Airway epithelial cell (primary cell): ENCODE measurements around the gene PSPC1. TPM values are rescaled to one million over a fixed set of nuclear protein-coding genes. Genes with fewer than 3 reads are reported as not detected.

Experiments
- total RNA-seq: library from RNA; depleted of rRNA; stranded (reverse); fragments of >200 nt; gene quantifications from 2 replicates; pipeline ENCODE4 v1.2.3, GENCODE V29; 2015

PSPC1 gene, protein sequence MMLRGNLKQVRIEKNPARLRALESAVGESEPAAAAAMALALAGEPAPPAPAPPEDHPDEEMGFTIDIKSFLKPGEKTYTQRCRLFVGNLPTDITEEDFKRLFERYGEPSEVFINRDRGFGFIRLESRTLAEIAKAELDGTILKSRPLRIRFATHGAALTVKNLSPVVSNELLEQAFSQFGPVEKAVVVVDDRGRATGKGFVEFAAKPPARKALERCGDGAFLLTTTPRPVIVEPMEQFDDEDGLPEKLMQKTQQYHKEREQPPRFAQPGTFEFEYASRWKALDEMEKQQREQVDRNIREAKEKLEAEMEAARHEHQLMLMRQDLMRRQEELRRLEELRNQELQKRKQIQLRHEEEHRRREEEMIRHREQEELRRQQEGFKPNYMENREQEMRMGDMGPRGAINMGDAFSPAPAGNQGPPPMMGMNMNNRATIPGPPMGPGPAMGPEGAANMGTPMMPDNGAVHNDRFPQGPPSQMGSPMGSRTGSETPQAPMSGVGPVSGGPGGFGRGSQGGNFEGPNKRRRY
- total RNA-seq: 52.7 and 58.3 TPM in 2 replicates

DNA sequence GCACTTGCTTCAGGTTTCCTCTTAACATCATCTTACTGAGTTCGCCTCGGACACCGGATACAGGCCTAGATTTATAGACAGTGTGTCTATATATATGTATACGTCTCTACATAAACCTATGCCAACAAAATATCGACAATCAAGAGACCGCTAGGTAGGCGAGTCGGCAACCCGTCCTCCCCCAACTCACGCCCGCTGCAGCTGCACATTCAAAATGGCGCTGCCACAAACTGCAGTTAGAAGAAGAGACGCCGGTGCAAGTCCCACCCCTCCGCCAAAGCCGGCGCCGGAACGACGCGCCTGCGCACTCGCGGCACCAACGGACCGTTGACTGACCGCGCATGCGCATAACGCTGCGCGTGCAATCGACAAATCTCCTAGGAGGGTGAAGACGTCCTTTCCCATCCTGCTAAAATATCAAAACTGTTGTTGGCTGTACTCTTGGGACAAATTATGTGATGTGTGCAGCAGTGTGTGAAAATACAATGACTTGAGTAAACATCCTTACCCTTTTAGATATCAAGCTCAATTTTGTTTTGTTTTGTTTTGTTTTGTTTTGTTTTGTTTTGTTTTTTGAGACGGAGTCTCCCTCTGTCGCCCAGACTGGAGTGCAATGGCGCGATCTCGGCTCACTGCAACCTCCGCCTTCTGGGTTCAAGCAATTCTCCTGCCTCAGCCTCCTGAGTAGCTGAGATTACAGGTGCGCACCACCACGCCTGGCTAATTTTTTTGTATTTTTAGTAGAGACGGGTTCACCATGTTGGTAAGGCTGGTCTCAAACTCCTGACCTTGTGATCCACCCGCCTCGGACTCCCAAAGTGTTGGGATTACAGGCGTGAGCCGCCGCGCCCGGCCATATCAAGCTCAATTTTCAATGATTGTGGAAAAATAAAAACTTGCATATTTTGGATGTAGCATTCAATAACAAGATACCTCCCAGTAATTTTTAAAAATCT, at the start of gene PSPC1:
TSS of gene PSPC1 (minus strand) at position 219 of the 956 bp plus-strand sequence. CDS start at position 31, 188 bp downstream.

Other genes starting within 250 kb of the PSPC1 start
- not detected in 2 replicates for gene TPTE2, start 221.4 kb downstream of the PSPC1 start, total RNA-seq
- gene MPHOSPH8, start 149.3 kb downstream of the PSPC1 start, total RNA-seq: 12.6 and 13.1 TPM in 2 replicates
- gene ZMYM5, start 80.7 kb upstream of the PSPC1 start, total RNA-seq: 4.5 and 7.8 TPM in 2 replicates
- 23.6 and 29.7 TPM in 2 replicates for gene ZMYM2, start 175.8 kb upstream of the PSPC1 start, total RNA-seq